Measurements from ENCODE around the gene BAX. TPM values are rescaled to one million over a fixed set of nuclear protein-coding genes. Genes with fewer than 3 reads are reported as not detected.
"Not testable (repeated sequence)": the region's sequence is repeated elsewhere in the genome, so short reads cannot be mapped to it uniquely, and the experiment has no call there.

BAX gene
- total RNA-seq, 4 donors from 2014 or later: 25.1 to 29.6 (median 27.5) TPM

DNA sequence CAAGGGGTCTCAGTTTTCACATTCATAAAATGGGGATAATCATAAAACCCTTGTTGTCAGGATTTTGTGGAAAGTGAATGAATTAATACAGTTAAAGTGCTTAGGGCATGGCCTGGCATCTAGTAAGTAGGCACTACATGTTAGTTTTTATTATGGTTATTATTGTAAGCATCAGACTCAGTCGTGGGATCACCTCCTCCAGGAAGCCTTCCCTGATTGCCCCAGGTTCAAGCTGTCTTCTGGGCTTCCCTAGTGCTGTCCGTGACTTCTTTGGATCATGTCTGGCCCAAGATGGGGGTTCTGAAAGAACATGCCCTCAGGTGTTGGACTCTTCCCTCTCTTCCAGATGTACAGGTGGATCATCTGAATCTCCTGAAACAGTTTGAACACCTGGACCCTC is 43.9 kb upstream of the BAX start:
- Histone ChIP-seq H3K27ac (no peak overlapping the region), H3K27me3 (no peaks in the 10 kb centered on the region), H3K4me3 (no peak overlapping the region), H3K36me3 (peaks cover 99% of the 10 kb centered on the region), H3K9me3 (no peaks in the 10 kb centered on the region), H3K4me1 (peaks cover 2% of the 10 kb centered on the region)
- no peak for DNase-seq (ENCODE audit: low spot score in 2 of 2)
- TF ChIP-seq EP300 (IDR thresholded peaks at IDR 0.05) (no peak), POLR2A (IDR thresholded peaks at IDR 0.05) (no peak), POLR2AphosphoS5 (IDR thresholded peaks at IDR 0.05) (no peak)
- WGBS: 86% methylated on average over 2 of the region's 2 CpGs

DNA sequence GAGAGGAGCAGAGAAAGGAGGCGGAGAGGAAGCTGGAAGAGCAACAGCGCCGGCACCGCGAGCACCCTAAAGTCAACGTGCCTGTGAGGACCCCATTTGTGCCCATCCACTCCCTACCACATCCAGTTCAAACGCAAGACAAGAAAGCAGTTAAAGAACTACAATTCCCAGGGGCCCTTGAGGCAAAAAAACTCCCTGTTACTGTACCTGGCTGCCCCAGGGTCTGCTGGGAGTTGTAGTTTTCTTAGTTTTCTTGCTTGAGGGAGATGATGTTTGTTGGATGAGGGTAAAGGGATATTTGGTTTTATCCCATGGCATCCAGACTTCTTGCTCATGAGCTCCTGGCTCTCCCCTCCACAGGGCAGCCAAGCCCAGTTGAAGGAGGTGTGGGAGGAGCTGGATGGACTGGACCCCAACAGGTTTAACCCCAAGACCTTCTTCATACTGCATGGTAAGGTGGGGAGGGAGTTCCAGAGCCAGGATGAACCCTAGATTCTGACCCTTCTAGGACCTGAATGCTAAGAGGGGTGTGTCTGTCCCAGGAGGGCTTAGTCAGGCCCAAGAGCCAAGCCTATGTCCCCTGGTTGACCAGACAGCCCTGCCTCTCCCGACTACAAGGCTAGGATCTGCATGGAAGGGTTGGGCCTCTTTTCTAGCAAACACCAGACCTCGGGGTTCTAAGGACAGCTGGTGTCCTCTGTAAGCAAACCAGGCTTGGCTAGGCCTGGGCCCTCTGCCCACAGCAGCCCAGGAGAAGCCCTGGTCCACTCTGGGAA is 41.4 kb upstream of the BAX start:
- H3K9me3 ChIP-seq: no peaks in the 10 kb centered on the region
- no peaks in the 10 kb centered on the region for H3K4me1 ChIP-seq
- H3K27me3 ChIP-seq: no peaks in the 10 kb centered on the region
- no peak for TF ChIP-seq POLR2AphosphoS5 (IDR thresholded peaks at IDR 0.05)
- TF ChIP-seq, protein P1, sequence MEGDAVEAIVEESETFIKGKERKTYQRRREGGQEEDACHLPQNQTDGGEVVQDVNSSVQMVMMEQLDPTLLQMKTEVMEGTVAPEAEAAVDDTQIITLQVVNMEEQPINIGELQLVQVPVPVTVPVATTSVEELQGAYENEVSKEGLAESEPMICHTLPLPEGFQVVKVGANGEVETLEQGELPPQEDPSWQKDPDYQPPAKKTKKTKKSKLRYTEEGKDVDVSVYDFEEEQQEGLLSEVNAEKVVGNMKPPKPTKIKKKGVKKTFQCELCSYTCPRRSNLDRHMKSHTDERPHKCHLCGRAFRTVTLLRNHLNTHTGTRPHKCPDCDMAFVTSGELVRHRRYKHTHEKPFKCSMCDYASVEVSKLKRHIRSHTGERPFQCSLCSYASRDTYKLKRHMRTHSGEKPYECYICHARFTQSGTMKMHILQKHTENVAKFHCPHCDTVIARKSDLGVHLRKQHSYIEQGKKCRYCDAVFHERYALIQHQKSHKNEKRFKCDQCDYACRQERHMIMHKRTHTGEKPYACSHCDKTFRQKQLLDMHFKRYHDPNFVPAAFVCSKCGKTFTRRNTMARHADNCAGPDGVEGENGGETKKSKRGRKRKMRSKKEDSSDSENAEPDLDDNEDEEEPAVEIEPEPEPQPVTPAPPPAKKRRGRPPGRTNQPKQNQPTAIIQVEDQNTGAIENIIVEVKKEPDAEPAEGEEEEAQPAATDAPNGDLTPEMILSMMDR (IDR thresholded peaks at IDR 0.05): no peak
- no peak for TF ChIP-seq EP300 (IDR thresholded peaks at IDR 0.05)
- TF ChIP-seq POLR2A (IDR thresholded peaks at IDR 0.05): no peak
- H3K36me3 ChIP-seq: peaks cover 98% of the 10 kb centered on the region
- no peak overlapping the region for H3K4me3 ChIP-seq
- DNase-seq (ENCODE audit: low spot score in 2 of 2): no peak
- 86% methylated on average over 9 of the region's 9 CpGs for WGBS
- no peak overlapping the region for H3K27ac ChIP-seq

DNA sequence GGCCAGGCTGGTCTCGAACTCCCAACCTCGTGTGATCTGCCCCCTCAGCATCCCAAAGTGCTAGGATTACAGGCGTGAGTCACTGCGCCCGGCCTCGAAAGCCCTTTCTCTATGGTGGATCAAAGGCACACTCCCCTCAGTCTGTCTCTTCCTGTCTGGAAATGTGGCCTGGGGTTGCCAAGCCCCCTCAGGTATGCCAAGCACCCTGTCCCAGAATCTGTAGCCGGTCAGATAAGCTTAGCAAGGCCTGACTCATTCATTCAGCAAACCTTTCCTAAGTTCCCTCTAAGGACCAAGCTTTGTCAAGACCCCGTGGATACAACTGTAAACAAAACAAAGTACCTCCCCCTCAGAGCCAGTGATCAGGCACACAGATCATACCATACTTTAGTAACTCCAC is 40.5 kb upstream of the BAX start:
- no peak for DNase-seq (ENCODE audit: low spot score in 2 of 2)
- no peak overlapping the region for H3K27ac ChIP-seq
- no peaks in the 10 kb centered on the region for H3K4me1 ChIP-seq
- no peaks in the 10 kb centered on the region for H3K27me3 ChIP-seq
- peaks cover 98% of the 10 kb centered on the region for H3K36me3 ChIP-seq
- no peaks in the 10 kb centered on the region for H3K9me3 ChIP-seq
- TF ChIP-seq POLR2AphosphoS5 (IDR thresholded peaks at IDR 0.05): no peak
- TF ChIP-seq POLR2A (IDR thresholded peaks at IDR 0.05): no peak
- H3K4me3 ChIP-seq: no peak overlapping the region
- WGBS: 89% methylated on average over 8 of the region's 8 CpGs

DNA sequence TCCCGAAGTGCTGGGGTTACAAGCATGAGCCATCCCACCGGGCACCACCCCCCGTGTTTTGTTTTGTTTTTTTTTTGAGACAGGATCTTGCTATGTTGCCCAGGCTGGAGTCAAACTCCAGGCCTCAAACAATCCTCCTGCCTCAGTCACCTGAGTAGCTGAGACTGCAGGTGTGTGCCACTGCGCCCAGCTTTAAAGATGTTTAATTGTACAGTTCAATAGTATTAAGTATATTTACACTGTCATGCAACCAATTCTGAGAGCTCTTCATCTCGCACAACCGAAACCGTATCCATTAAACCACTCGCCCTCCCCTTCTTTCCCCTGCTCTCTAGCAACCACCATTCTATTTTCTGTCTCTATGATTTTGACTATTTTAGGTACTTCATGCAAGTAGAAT is 38.9 kb upstream of the BAX start:
- Histone ChIP-seq H3K27ac (no peak overlapping the region), H3K36me3 (peaks cover 94% of the 10 kb centered on the region), H3K4me1 (no peaks in the 10 kb centered on the region), H3K27me3 (no peaks in the 10 kb centered on the region), H3K9me3 (no peaks in the 10 kb centered on the region), H3K4me3 (no peak overlapping the region)
- TF ChIP-seq, protein P1 (IDR thresholded peaks at IDR 0.05): no peak
- TF ChIP-seq POLR2AphosphoS5 (IDR thresholded peaks at IDR 0.05) (no peak), POLR2A (IDR thresholded peaks at IDR 0.05) (no peak), EP300 (IDR thresholded peaks at IDR 0.05) (no peak)
- WGBS: 90% methylated on average over 8 of the region's 8 CpGs
- no peak for DNase-seq (ENCODE audit: low spot score in 2 of 2)

DNA sequence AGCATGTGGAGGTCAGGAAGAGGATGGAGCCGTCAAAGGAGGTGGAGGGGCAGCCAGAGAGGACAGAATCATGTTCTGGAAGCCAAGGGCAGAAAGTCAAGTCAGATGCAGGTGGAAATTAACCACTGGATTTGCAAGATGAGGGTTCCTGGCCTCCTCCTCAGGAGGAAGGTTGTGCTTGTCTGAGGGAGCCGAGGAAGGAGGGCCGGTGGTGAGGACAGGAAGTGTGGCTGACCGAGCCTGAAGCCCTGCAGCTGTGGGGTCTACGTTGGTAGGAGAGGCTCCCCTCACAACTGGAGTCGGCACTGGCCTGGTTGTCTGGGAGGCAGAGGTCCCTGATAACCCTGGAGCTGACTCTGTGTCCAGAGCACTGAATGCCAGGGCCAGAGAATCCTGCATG is 36.6 kb upstream of the BAX start:
- H3K4me1 ChIP-seq: no peaks in the 10 kb centered on the region
- no peak overlapping the region for H3K27ac ChIP-seq
- no peak overlapping the region for H3K4me3 ChIP-seq
- H3K9me3 ChIP-seq: no peaks in the 10 kb centered on the region
- TF ChIP-seq, protein P1 (IDR thresholded peaks at IDR 0.05): no peak
- TF ChIP-seq EP300 (IDR thresholded peaks at IDR 0.05) (no peak), POLR2A (IDR thresholded peaks at IDR 0.05) (no peak), POLR2AphosphoS5 (IDR thresholded peaks at IDR 0.05) (no peak)
- H3K27me3 ChIP-seq: no peaks in the 10 kb centered on the region
- 79% methylated on average over 6 of the region's 6 CpGs for WGBS
- H3K36me3 ChIP-seq: peaks cover 94% of the 10 kb centered on the region
- DNase-seq (ENCODE audit: low spot score in 2 of 2): no peak

DNA sequence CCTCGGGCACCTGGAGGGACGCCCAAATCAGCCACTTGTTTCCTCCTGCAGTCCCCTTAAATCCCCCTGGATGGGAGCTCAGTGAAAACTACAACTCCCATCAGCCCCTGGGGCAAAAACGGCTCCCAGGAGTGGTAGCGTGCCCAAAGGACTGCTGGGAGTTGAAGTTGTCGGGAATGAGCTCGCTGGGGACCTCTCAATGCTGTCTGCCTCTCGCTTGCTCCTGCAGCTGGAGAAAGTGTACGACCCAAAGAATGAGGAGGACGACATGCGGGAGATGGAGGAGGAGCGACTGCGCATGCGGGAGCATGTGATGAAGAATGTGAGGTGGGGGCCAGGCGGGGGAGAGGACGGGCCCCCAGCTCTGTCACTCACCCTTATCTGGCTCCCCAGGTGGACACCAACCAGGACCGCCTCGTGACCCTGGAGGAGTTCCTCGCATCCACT is 35.9 kb upstream of the BAX start:
- H3K4me3 ChIP-seq: no peak overlapping the region
- DNase-seq (ENCODE audit: low spot score in 2 of 2): no peak
- H3K27ac ChIP-seq: no peak overlapping the region
- H3K9me3 ChIP-seq: no peaks in the 10 kb centered on the region
- TF ChIP-seq, protein P1 (IDR thresholded peaks at IDR 0.05): no peak
- TF ChIP-seq POLR2AphosphoS5 (IDR thresholded peaks at IDR 0.05) (no peak), POLR2A (IDR thresholded peaks at IDR 0.05) (no peak), EP300 (IDR thresholded peaks at IDR 0.05) (no peak)
- 89% methylated on average over 18 of the region's 18 CpGs for WGBS
- H3K4me1 ChIP-seq: no peaks in the 10 kb centered on the region
- H3K27me3 ChIP-seq: no peaks in the 10 kb centered on the region
- H3K36me3 ChIP-seq: peaks cover 88% of the 10 kb centered on the region

DNA sequence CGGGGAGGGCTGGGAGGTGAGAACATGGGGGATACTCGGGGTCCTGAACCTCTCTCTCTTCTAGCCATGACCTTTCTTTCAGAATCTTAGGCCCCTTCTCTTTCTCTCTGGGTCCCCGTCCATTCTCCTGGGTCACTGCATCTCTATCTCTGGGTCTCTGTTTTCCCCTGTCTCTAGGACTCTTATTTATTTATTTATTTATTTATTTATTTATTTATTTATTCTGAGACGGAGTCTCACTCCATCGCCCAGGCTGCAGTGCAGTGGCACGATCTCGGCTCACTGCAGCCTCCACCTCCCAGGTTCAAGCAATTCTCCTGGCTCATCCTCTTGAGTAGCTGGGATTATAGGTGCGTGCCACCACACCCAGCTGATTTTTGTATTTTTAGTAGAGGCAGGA is 35.4 kb upstream of the BAX start:
- H3K9me3 ChIP-seq; H3K27ac ChIP-seq; H3K4me3 ChIP-seq; H3K27me3 ChIP-seq; DNase-seq (ENCODE audit: low spot score in 2 of 2); H3K4me1 ChIP-seq: not testable (repeated sequence)
- H3K36me3 ChIP-seq: peaks cover 84% of the 10 kb centered on the region
- WGBS: 93% methylated on average over 8 of the region's 8 CpGs
